DOHH2 (cell line): Measurements from ENCODE around the gene ITGB1BP1.

ENCODE experiments used
- H3F3A ChIP-seq: fragments of 200-600 bp; sonication (generic), shearing (Covaris generic); 2 replicates; pipeline ENCODE4 v1.6.0; 2016; ENCODE audit warnings: antibody characterized with exemption, mild to moderate bottlenecking; ENCODE audit not compliant: control insufficient read depth, insufficient read depth
- H3K27ac ChIP-seq: fragments of 200-600 bp; sonication (generic); 2 replicates; pipeline ENCODE4 v1.5.1; 2014; ENCODE audit warnings: low read depth, mild to moderate bottlenecking, low read length, moderate library complexity
- H3K27me3 ChIP-seq: fragments of 200-600 bp; sonication (generic); 2 replicates; pipeline ENCODE4 v1.6.1; 2014; ENCODE audit warnings: mild to moderate bottlenecking, low read length, mixed read lengths; ENCODE audit not compliant: control insufficient read depth
- H3K36me3 ChIP-seq: fragments of 200-600 bp; sonication (generic); 2 replicates; pipeline ENCODE4 v1.6.1; 2014; ENCODE audit warnings: mild to moderate bottlenecking, low read length, moderate library complexity, mixed read lengths; ENCODE audit not compliant: control insufficient read depth
- H3K4me1 ChIP-seq: fragments of 200-600 bp; sonication (generic); 2 replicates; pipeline ENCODE4 v1.6.1; 2014; ENCODE audit warnings: mild to moderate bottlenecking, low read length, mixed read lengths; ENCODE audit not compliant: control insufficient read depth
- H3K4me2 ChIP-seq: fragments of 200-600 bp; sonication (generic); 2 replicates; pipeline ENCODE4 v1.6.0; 2014; ENCODE audit warnings: mild to moderate bottlenecking, low read length, moderate library complexity
- H3K4me3 ChIP-seq: fragments of 200-600 bp; sonication (generic); 2 replicates; pipeline ENCODE4 v1.5.1; 2014; ENCODE audit warnings: mild to moderate bottlenecking, low read length, mixed read lengths
- H3K79me2 ChIP-seq: fragments of 200-600 bp; sonication (generic); 2 replicates; pipeline ENCODE4 v1.6.1; 2014; ENCODE audit warnings: mild to moderate bottlenecking, low read length, mixed read lengths; ENCODE audit not compliant: control insufficient read depth
- H3K9me2 ChIP-seq: fragments of 200-600 bp; sonication (generic); replicated peaks from 2 replicates; pipeline ENCODE4 v1.6.1; 2014; ENCODE audit warnings: mild to moderate bottlenecking, low read length, mixed read lengths; ENCODE audit not compliant: control insufficient read depth
- H3K9me3 ChIP-seq: fragments of 200-600 bp; sonication (generic); 2 replicates; pipeline ENCODE4 v1.6.1; 2014; ENCODE audit warnings: antibody characterized with exemption, low read length, mixed read lengths; ENCODE audit not compliant: control insufficient read depth, insufficient read depth
- H4K20me1 ChIP-seq: fragments of 200-600 bp; sonication (generic); 2 replicates; pipeline ENCODE4 v1.6.0; 2014; ENCODE audit warnings: low read depth, mild to moderate bottlenecking, antibody characterized with exemption, low read length, moderate library complexity; ENCODE audit not compliant: control insufficient read depth, insufficient read depth
- EZH2phosphoT487 ChIP-seq: fragments of 200-600 bp; sonication (generic); IDR thresholded peaks from 2 replicates; pipeline ENCODE4 v1.6.1; 2017; ENCODE audit warnings: borderline replicate concordance, mild to moderate bottlenecking, antibody characterized with exemption, low read length, moderate library complexity, mixed read lengths
- TF ChIP-seq, protein P1 (sequence below): fragments of 200-600 bp; sonication (generic); IDR thresholded peaks from one replicate; pipeline ENCODE4 v1.5.1; 2014; ENCODE audit warnings: antibody characterized with exemption, mild to moderate bottlenecking, low read depth, low read length; ENCODE audit not compliant: poor library complexity, severe bottlenecking

The ITGB1BP1 gene

DNA sequence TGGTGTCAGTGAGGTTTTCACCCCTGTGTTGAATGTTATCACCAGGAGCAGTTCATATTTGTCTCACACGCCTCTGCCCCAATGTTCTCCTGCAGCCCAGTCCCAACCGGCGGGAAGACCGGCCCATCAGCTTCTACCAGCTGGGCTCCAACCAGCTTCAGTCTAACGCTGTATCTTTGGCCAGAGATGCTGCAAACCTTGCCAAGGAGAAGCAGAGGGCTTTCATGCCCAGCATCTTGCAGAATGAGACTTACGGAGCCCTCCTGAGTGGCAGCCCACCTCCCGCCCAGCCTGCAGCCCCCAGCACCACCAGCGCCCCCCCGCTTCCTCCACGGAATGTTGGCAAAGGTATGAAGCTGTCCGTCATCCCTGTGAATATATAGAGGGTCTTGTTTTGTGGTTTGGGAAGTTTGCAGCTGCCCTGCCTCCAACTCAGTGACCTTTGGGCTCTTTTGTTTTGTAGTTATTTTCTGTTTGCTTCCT is 35.1 kb downstream of the ITGB1BP1 start:
- no peaks in the 10 kb centered on the region for H3K9me2 ChIP-seq
- TF ChIP-seq, protein P1, sequence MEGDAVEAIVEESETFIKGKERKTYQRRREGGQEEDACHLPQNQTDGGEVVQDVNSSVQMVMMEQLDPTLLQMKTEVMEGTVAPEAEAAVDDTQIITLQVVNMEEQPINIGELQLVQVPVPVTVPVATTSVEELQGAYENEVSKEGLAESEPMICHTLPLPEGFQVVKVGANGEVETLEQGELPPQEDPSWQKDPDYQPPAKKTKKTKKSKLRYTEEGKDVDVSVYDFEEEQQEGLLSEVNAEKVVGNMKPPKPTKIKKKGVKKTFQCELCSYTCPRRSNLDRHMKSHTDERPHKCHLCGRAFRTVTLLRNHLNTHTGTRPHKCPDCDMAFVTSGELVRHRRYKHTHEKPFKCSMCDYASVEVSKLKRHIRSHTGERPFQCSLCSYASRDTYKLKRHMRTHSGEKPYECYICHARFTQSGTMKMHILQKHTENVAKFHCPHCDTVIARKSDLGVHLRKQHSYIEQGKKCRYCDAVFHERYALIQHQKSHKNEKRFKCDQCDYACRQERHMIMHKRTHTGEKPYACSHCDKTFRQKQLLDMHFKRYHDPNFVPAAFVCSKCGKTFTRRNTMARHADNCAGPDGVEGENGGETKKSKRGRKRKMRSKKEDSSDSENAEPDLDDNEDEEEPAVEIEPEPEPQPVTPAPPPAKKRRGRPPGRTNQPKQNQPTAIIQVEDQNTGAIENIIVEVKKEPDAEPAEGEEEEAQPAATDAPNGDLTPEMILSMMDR: no peak
- no peak for TF ChIP-seq EZH2phosphoT487
- no peaks in the 10 kb centered on the region for H4K20me1 ChIP-seq
- no peaks in the 10 kb centered on the region for H3K4me1 ChIP-seq
- H3K27me3 ChIP-seq: no peaks in the 10 kb centered on the region
- H3K79me2 ChIP-seq: no peaks in the 10 kb centered on the region
- H3K9me3 ChIP-seq: no peaks in the 10 kb centered on the region
- H3K27ac ChIP-seq: no peak overlapping the region
- H3K4me3 ChIP-seq: no peak overlapping the region
- no peak overlapping the region for H3K4me2 ChIP-seq
- no peaks in the 10 kb centered on the region for H3K36me3 ChIP-seq
- H3F3A ChIP-seq: no peaks in the 10 kb centered on the region

GRCh38 chr2:9385841-9386240 is 37.5 kb downstream of the ITGB1BP1 start:
- Histone ChIP-seq H3K27ac (no peak overlapping the region), H4K20me1 (no peaks in the 10 kb centered on the region), H3K27me3 (no peaks in the 10 kb centered on the region), H3K4me2 (no peak overlapping the region), H3K4me1 (no peaks in the 10 kb centered on the region), H3K9me2 (no peaks in the 10 kb centered on the region), H3K36me3 (no peaks in the 10 kb centered on the region), H3F3A (no peaks in the 10 kb centered on the region), H3K9me3 (no peaks in the 10 kb centered on the region), H3K79me2 (no peaks in the 10 kb centered on the region), H3K4me3 (no peak overlapping the region)
- TF ChIP-seq, protein P1: no peak
- TF ChIP-seq EZH2phosphoT487: no peak

GRCh38 chr2:9384521-9384920 is 38.8 kb downstream of the ITGB1BP1 start:
- Histone ChIP-seq H3K4me1 (no peaks in the 10 kb centered on the region), H3K9me3 (no peaks in the 10 kb centered on the region), H3K9me2 (no peaks in the 10 kb centered on the region), H4K20me1 (no peaks in the 10 kb centered on the region), H3K4me2 (no peak overlapping the region), H3K4me3 (no peak overlapping the region), H3K27me3 (no peaks in the 10 kb centered on the region), H3K36me3 (no peaks in the 10 kb centered on the region), H3F3A (no peaks in the 10 kb centered on the region), H3K79me2 (no peaks in the 10 kb centered on the region), H3K27ac (no peak overlapping the region)
- TF ChIP-seq, protein P1: no peak
- TF ChIP-seq EZH2phosphoT487: no peak
